OCI-LY1 (cell line): Measurements from ENCODE around the gene GALNT9.

Source experiments
- EZH2 ChIP-seq: fragments of 200-600 bp; sonication (generic), shearing (Covaris generic); IDR thresholded peaks from 2 replicates; pipeline ENCODE4 v1.8.0; 2017; ENCODE audit warnings: borderline replicate concordance, mixed run types, mild to moderate bottlenecking, antibody characterized with exemption, low read length, moderate library complexity, mixed read lengths
- TF ChIP-seq, protein P1 (sequence below): fragments of 200-600 bp; sonication (generic), shearing (Covaris generic); IDR thresholded peaks from 2 replicates; pipeline ENCODE4 v1.5.1; 2017; ENCODE audit warnings: mild to moderate bottlenecking, antibody characterized with exemption, low read length, moderate library complexity, mixed read lengths

DNA sequence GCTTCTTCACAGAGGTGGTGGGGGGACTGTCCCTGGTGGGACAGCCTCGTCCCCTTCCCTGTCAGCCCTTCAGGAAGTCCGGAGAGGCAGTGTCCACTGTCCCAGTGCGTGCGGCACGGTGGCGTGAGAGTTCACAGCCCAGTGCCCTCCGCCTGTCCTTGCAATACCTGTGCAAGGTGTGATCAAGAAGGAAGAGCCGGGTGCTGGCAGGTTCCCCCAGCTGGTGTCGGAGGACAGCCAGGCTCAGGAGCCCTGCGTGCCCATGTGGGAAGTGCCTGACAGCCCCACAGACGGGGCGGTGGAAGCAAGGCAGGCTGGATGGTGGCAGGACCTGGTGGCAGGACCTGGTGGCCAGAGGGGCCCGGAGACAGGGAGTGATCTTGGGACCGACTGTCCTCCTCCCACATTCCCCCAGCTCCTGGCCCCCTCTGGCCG, 168.8 kb downstream of the GALNT9 start:
- TF ChIP-seq, protein P1, sequence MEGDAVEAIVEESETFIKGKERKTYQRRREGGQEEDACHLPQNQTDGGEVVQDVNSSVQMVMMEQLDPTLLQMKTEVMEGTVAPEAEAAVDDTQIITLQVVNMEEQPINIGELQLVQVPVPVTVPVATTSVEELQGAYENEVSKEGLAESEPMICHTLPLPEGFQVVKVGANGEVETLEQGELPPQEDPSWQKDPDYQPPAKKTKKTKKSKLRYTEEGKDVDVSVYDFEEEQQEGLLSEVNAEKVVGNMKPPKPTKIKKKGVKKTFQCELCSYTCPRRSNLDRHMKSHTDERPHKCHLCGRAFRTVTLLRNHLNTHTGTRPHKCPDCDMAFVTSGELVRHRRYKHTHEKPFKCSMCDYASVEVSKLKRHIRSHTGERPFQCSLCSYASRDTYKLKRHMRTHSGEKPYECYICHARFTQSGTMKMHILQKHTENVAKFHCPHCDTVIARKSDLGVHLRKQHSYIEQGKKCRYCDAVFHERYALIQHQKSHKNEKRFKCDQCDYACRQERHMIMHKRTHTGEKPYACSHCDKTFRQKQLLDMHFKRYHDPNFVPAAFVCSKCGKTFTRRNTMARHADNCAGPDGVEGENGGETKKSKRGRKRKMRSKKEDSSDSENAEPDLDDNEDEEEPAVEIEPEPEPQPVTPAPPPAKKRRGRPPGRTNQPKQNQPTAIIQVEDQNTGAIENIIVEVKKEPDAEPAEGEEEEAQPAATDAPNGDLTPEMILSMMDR, result no peak
- TF ChIP-seq EZH2, result no peak
